ENCODE measurements around the gene ZNF516. TPM values are rescaled to one million over a fixed set of nuclear protein-coding genes. Genes with fewer than 3 reads are reported as not detected.

Gene ZNF516
- total and polyA plus RNA-seq, 10 of the 15 experiments (the other 5 are each of a cell fraction or from before 2014, with no cell fraction given): 2.0 to 32.0 (median 8.3) TPM

DNA sequence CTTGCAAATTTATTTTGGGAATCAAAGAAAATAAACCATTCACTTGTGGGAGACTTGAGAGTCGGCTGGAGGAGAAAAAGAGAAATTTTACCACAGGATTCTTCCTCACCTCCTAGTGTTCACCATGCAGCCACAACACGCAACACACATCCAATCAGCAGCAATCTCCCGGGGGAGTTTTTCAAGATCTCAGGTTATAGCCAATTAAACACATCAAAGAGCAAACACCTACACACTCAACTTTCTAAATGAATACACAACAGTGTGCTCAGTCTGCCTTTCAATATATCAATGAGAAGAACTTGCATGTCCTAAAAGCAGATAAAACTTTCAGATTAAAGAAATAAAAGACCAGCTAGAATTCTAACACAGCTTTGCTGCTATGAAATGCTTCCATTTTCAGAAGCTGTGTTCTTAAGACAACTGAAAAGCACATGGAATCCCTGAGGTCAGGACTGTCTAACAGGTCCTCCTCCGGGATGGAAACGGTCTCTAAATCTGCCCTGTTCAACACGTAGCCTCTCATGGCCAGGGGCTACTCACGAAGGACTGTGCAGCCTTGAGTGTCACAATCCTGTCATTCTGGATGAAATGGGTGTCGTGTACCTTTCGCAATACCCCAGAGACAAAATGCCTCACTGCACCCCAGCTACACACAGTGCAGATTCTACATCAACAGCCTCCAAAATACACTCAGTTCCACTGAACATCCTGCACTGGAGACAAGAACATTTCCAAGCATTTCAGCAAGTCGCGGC lies 84.2 kb downstream of the ZNF516 start (continued):
- TF ChIP-seq TAF1 (IDR thresholded peaks at IDR 0.05; ENCODE audit: borderline replicate concordance, low read depth, low read length) (no peak), CREB1 (IDR thresholded peaks at IDR 0.05; ENCODE audit: low read depth) (peak; percentile 28; the same call in 1 of the 2 replicates), SIN3A (IDR thresholded peaks at IDR 0.05; ENCODE audit: low read depth, low read length) (no peak), HDAC6 (IDR thresholded peaks at IDR 0.05; ENCODE audit: unreplicated experiment) (no peak), GABPA (IDR thresholded peaks at IDR 0.05; ENCODE audit: low read depth) (no peak), CREM (IDR thresholded peaks at IDR 0.05; ENCODE audit: low read depth) (peak; percentile 35; the same call in 1 of the 2 replicates), IKZF1 (conservative IDR thresholded peaks at IDR 0.05) (peak; percentile 45; the same call in 1 of the 2 replicates), YBX1 (IDR thresholded peaks at IDR 0.05) (no peak), FOXK2 (IDR thresholded peaks at IDR 0.05) (no peak), MEF2B (IDR thresholded peaks at IDR 0.05; ENCODE audit: partially characterized antibody, poor library complexity, severe bottlenecking) (peak; percentile 89), EP300 (IDR thresholded peaks at IDR 0.05; ENCODE audit: borderline replicate concordance in 1 of 2, control insufficient read depth in 1 of 2, low read depth in 2 of 2, low read length in 2 of 2) (no peak), SMAD5 (IDR thresholded peaks at IDR 0.05; ENCODE audit: low read depth) (no peak), GATAD2B (conservative IDR thresholded peaks at IDR 0.05; ENCODE audit: low read depth) (0 out of 2 replicates have a peak, but pooled peaks have one; percentile 38)
- TF ChIP-seq, protein P1, sequence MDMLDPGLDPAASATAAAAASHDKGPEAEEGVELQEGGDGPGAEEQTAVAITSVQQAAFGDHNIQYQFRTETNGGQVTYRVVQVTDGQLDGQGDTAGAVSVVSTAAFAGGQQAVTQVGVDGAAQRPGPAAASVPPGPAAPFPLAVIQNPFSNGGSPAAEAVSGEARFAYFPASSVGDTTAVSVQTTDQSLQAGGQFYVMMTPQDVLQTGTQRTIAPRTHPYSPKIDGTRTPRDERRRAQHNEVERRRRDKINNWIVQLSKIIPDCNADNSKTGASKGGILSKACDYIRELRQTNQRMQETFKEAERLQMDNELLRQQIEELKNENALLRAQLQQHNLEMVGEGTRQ (IDR thresholded peaks at IDR 0.05; ENCODE audit: borderline replicate concordance, low read depth, low read length): no peak
- TF ChIP-seq, protein P2, sequence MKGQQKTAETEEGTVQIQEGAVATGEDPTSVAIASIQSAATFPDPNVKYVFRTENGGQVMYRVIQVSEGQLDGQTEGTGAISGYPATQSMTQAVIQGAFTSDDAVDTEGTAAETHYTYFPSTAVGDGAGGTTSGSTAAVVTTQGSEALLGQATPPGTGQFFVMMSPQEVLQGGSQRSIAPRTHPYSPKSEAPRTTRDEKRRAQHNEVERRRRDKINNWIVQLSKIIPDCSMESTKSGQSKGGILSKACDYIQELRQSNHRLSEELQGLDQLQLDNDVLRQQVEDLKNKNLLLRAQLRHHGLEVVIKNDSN (IDR thresholded peaks at IDR 0.05; ENCODE audit: borderline replicate concordance, extremely low read length, insufficient read depth, low read depth, low read length): no peak
- TF ChIP-seq, protein P3, sequence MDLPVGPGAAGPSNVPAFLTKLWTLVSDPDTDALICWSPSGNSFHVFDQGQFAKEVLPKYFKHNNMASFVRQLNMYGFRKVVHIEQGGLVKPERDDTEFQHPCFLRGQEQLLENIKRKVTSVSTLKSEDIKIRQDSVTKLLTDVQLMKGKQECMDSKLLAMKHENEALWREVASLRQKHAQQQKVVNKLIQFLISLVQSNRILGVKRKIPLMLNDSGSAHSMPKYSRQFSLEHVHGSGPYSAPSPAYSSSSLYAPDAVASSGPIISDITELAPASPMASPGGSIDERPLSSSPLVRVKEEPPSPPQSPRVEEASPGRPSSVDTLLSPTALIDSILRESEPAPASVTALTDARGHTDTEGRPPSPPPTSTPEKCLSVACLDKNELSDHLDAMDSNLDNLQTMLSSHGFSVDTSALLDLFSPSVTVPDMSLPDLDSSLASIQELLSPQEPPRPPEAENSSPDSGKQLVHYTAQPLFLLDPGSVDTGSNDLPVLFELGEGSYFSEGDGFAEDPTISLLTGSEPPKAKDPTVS (IDR thresholded peaks at IDR 0.05; ENCODE audit: low read depth, low read length): no peak

Data from GM12878 (cell line).